DLD1 (cell line): Measurements from ENCODE around the gene C1QTNF9.
"Not testable (repeated sequence)": the region's sequence is repeated elsewhere in the genome, so short reads cannot be mapped to it uniquely, and the experiment has no call there.

Experiments
- in situ Hi-C: cut with HindIII; loops from 2 replicates; pipeline ENCODE4 v1.10.0; 2017; ENCODE audit warnings: low sequenced_read_pairs

Gene C1QTNF9

DNA sequence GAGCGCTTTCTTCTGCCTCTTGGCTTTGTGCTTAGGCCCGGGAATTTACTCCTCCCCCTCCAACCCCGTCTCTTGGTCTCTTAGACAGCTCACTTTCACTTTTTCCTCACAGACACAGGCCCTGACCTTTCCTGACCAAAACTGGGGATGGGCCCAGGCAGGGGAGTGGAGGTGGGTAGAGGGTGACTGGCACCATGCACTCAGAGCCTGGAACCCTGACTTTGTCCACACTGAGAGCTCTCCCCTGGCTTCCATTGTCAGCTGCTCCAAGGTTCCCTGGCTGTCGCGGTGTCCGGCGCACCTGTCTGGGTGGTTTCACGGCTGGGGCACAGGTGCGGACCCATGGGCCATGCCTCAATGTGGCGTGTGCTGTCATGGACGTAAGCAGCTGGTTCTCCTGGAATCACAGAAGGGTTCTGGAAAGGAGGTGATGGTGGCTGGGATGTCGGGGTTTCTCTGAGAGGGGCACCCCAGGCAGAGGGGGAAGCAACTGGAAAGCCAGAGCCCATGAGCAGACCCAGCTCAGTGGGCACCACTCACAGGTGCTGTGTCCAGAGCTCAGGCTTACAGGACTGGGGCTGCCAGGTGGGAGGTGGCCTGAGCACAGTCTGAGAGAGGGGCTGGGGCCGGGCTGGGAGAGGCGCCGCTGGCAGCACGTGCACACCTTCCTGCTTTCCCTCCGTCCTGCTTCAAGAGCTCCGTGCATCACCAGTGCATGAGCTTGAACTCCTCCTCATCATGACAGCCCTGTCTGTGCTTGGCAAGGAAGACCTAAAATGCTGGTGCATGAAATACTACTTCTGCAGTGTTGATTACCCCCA, 28.0 kb upstream of the C1QTNF9 start:
- in situ Hi-C loops, result no loop called here

DNA sequence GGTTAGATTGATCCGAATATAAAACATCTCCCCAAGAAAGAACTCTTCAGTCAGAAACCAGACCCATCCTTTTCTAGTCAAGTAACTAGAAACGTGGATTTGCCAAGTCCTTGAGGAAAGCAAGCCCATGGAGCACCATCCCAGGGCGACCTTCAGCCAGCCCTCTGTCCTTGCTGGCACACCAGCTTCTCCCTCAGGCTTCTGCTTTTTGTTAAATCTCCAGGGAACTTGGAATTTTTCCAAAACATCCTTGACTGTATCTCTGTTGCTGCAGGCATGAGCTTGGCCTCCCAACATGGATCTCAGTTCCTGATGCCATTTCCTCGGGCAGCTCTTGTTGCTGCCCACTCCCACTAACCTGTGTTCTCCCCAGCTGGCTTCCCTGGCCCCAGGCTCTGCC, 27.1 kb upstream of the C1QTNF9 start:
- in situ Hi-C loops, result no loop called here

DNA sequence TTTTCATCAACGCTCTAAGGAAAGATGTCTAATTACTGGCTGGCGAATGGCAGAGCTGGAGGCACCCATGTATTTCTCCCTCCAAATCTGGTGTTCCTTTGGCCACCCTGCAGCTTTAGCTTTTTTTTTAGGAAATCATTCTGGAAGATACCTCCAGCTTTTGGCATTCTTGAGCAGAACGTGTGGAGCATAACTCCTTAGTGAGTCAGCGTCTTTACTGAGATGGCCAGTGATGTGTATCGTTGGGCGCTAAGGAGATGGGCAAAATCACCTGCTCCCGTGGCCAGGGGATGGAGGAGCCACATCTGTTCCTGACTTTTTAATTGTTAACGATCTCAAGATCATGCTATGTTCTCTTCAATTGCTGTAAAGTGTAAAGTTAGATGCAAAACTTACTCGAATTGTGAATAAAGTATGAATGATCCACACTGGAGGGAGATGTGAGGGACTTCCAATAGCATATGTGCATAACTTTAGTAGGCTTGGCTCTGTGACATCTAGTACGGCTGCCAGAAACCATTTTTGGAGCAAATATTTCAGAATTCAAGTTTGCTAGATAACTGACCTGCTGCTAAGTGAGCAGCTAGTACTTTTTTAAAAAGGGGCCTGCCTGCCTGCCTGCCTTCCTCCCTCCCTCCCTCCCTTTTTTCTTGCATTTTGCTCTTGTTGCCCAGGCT, 24.4 kb upstream of the C1QTNF9 start:
- in situ Hi-C loops, result no loop called here

DNA sequence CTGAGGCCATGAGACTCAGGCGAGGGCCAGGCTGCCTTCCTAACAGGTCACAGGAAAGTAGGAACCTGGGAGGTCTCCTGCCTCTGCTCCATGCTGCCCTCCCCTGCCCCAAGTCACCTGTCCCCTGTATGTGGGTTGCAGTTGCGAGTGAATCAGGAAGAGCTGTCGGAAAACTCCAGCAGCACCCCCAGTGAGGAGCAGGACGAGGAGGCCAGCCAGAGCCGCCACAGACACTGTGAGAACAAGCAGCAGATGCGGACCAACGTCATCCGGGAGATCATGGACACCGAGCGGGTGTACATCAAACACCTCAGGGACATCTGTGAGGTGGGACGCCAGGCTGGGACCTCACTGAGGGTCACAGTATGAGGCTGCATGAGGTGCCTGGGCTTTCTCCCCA, 22.8 kb upstream of the C1QTNF9 start:
- in situ Hi-C loops, result no loop called here

DNA sequence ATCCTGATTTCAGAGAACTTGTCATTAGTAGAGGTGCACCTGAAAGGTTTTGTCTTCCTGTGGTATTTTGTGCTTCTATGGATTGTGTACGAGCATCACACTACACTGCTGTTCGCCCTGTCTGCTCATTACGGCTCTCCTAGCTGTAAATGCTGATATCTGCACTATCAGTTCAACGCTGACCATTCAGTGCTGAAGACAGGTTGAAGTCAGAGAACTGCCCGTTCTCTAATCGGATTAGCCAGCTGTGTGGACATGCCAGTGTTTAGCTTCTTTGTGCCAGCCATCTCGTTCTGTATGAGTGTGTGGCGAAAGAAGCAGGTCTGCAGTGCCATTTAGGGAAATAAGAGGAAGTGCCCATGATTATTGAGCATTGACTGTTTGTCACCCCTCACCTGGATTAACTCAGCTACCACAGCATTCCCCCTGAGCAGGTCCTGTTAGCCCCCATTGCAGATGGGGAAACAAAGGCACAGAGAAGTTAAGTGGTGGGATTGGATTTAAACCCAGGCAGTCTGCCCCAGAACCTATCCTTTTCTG, 21.6 kb upstream of the C1QTNF9 start:
- in situ Hi-C loops, result no loop called here

DNA sequence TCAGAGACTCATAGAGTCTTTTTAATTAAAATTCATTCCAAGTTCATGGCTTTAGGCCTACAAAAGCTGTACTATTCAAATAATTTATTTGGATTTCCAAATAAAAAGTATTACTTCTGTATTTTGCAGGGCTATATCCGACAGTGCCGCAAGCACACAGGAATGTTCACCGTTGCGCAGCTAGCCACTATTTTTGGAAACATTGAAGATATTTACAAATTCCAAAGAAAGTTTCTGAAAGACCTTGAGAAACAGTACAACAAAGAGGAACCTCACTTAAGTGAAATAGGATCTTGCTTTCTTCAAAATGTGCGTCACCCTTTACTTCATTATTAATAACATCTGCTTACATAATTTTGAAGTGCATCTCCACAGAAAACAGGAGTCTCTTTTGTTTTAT, 20.5 kb upstream of the C1QTNF9 start:
- in situ Hi-C loops, result no loop called here

DNA sequence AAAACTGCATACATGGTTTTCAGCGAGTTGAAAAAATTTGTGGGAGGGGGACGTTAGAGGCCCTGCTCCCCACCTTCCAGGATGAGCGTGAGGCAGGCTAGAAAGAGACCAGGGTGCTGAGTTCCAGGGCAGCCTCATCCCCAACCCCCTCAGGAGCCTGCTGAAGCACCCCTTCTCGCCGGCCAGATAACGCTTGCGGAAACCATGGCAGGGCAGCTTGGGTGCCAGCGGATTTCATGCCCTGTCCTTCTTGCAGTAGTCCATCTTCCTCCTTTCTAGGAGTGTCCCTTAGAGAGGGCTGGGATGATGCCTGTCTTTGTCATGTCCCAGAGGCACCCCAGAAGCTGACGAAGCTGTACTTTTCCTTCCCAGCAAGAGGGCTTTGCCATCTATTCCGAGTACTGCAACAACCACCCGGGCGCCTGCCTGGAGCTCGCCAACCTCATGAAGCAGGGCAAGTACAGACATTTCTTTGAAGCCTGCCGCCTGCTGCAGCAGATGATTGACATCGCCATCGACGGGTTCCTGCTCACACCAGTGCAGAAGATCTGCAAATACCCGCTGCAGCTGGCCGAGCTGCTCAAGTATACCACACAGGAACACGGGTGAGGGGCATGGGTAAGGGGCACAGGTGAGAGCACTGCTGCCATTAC, 19.0 kb upstream of the C1QTNF9 start:
- in situ Hi-C loops, result no loop called here

DNA sequence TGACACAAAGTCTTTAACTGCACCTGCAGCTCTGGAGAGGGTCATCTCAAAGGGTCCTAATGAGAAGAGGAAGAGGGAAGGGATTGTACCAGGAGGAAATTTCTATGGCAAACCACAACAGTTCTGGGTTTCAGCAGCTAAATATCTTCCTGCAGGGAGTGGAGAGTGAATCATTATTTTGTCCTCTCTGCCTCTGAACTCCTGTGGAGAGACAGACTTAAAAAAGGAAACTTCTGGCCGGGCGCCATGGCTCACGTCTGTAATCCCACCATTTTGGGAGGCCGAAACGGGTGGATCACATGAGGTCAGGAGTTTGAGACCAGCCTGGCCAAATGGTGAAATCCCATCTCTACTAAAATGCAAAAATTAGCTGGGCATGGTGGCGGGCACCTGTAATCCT, 16.9 kb upstream of the C1QTNF9 start:
- in situ Hi-C loops, result no loop called here

DNA sequence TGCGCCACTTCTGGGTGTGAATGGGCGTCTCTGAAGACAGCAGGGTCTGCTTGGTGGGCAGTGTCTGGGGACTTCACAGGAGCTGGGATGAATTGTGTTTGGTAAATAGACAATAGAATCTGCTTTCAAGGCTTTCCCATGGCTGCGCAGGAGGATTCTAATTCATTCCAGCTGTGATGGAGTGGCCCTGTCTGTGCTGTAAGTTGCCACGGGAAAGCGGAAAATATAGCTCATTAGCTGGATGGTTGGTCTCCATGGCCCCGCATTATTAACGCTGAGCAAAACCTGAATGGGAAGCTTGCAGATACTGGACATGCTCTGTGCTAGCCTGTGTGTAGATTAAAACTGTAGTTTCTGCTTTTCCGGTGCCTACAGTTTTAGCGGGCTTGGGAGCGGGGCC, 15.6 kb upstream of the C1QTNF9 start:
- in situ Hi-C loops, result no loop called here

DNA sequence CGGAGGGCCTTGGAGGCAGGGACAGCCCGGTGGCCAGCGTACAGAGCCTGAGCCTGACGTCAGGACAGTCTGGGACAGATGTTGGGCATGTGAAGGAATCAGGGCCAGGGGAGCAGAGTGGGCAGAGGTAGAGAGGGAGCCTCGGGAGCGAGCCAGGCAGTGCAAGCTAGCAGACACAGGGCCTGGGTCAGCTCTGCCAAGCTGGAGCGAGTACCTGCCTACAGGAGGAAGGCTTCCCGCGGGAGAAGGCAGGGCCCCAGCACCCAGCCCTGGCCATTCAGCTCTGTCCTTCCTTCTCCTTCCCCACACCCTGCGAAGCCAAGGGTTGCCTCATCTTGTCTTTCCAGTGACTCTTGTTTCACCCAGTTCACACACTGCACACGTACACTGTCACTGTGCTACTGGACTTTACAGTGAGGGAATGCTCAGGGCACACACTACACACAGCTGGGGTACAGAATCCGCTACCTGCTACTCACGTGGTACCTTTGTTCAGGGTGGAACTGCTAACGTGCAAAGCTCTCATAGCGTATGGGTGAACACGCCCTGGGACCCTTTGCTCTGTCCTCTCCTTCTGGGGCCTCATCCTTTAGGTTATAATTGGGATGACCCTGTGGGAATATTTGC, 9.8 kb upstream of the C1QTNF9 start:
- in situ Hi-C loops, result no loop called here

DNA sequence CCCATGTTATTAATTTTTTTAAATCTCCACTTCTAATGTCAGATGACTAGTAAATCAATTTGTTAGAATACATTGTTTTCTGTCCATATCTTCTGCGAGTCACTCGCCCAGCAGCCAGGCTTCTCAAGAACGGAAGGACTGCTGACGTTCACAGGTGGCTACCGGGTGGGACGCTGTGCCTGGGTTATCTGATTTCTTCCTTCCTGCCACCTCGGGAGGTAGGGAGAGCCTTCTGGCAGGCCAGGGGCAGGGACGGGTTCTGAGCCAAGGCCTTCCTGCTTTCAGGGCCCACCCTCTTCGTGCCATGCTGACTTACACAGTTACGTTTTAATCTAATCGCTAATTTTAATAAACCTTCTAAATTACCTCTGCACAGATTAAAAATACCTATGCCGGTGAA, 7.9 kb upstream of the C1QTNF9 start:
- in situ Hi-C loops, result no loop called here

DNA sequence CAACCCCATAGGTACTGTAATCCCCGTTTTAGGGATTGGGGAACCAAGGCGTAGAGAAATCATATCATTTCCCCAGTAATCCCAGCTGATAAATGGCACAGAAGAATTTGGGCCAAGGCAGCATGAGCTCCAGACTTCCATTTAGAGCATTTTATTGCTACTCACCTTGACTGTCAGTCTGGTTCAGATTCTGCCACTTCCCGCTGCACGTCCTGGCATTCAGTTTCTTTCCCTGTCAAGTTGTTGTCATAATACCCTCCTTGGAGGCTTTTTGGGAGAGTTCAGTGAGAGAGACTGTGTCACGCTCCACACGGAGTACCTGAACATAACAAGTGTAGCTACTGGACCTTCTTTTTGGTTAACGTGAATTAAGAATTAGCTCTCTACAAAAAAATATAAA, 7.5 kb upstream of the C1QTNF9 start:
- in situ Hi-C loops, result no loop called here

DNA sequence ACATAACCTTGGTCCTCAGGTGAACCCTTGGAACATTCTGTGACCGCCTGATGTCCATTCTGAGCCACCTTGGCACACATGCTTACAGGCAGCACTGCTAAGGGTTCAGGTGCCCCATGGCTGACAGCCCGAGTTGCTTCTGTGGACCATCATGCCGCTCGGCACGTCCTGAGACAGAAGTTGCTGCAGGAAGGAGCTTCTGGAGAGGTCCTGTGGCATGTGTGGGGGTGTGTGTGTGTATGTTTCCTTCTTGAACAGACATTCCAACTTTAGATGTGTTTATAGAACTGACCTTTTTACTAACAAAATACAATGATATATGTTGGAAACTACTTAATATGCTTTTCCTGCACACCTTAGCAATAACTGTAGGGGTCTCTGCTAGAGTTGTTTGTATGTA, 4.8 kb upstream of the C1QTNF9 start:
- in situ Hi-C loops, result no loop called here

DNA sequence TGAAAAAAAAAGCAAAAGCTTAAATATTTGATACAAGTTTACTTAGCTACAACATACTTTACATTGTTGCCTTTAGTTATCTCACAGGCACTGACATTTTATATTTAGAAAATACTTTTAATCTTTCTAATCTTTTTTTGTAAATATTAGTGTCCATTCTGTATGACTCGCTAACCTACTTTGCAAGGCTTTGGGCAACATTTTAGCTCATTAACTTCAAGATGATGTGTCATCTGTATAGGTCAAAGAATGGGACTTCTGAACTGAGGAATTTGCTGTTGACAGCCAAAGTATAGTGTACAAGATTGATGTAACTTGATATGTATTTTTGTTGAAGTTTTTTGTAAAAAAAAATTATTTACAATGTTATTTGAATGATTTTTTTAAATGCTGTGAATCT, 2.7 kb upstream of the C1QTNF9 start:
- in situ Hi-C loops, result no loop called here

DNA sequence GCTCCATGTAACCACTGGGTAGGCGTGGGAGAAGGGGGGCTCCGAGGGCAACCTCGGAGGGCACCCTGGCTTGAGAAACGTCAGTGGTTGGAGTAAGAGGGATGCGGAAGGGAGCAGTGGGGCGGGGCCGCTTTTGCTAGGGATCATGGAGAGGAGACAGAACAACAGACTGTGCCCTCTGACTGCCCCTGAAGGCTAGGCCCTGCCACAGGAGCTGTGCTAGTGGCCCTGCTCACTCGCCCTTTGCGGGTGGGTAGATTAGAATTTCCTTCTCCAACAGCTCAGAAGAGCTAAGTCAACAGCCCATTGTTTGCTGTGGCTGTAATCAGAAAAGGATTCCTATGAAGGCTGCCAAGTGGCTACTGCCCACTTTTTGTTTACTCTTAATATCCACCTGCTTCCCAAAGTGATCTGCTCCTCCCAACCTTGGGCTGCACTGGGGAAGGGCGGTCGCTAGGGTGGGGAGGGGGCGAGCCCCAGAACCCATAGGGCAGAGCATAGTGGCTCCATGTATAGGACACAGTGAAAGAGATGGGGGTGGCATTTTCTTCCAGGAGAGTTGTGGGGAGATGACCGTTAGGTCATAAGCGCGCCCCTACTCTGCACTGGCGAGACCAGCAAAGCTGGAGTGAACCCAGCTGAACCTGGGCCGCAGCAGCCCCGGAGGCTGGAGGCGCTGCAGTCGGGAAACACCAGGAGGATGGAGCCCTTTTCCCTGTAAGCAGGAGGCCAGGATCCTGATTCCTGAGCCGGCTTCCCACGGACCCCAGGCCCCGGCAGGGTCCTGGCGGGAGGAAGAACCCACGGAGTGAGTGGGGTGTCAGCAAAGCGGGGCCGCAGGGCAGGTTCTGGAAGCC, 1.9 kb upstream of the C1QTNF9 start:
- in situ Hi-C loops, result no loop called here

DNA sequence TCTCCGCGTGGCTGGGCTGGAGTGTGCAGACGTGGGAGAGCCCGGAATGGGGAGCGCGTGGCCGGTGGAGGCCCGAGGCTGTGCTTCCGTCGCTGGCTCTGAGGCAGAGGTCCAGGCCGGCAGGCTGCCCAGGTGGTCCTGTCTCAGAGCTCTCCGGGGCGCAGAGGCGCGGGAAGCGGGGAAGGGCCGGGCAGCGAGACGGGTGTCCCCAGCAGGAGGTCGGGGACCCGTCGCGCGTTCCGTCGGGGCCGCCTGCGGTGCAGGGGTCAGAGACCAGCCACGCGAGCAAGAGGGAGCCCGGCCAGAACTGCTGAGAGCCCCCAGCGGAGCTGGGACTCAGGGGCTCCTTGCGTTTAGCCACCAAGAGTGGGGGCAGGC, 1.3 kb upstream of the C1QTNF9 start:
- in situ Hi-C loops, result no loop called here

DNA sequence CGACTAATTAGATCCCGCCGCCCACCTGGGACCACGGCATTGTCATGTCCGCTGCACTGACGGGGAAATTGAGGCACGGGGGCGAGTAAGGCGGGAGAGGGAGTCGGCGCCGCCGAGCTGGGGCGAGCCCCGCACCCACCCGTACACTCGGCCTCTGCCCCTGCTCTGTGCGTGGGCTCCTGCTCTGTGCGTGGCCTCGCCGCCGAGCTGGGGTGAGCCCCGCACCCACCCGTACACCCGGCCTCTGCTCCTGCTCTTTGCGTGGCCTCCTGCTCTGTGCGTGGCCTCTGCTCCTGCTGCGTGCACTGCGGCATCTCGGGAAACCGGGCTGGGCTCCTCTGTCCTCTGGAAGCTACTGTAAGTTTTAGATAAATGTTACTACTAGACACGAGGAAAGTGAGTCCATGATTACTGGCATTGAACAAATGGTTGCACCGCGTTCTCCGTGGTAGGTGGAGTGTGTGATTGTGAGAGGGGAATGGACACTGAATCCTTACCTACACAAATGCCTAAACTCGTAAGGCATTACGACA, 826 bp upstream of the C1QTNF9 start:
- in situ Hi-C loops, result no loop called here

DNA sequence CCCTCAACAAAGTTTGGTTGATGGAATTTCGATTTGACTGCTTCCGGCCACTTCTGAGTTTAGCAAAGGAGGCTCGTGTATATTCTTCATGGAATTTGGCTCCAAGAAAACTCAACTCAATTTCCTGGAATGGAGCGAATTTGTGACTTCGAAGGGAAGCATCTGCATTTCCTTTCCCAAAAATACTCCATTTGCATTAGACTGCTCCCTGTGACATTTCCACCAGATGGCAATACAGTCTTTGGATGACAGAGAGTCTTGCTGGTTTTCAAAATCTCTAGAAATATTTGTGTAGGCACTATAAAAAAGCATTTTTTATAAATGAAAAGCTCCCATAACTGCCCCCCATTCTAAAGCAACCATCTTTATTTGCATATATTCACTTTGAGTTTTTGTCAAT, 4.1 kb downstream of the C1QTNF9 start:
- in situ Hi-C loops, result no loop called here

DNA sequence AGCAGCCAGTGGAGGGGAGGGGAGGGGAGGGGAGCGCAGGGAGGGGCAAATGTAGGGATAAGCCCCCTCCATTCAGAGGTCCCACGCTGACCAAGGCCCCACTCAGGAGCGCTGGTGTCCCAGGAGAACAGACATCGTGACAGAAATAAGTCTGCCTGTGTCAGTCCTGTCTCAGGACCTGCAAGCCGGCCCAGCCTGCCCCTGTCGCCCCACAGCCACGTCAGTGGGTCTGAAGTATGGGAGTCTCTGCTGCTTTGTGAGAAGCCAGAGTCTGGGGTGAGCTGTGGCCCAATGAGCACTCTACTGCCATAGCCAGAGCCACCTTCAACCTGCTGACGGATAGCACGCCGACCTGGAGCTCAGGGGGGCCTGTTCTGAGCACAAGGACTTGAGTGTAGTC, 8.5 kb downstream of the C1QTNF9 start:
- in situ Hi-C loops, result not testable (repeated sequence)

DNA sequence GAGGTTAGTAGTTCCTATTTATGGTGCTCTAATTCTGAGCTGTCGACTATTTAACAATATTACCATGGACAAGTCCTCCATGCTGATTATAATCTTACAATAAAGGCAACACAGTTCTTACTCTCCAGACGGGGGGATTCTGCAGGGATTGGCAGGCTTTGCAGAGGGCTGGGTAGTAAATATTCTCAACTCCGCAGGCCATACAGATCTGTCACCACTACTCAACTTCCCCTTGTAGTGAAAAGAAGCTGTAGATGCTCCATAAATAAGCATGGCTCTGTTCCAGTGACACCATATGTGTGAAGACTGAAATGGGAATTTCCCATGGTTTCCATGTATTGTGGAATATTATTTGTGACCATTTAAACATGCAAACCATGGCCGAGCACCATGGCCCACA, 9.5 kb downstream of the C1QTNF9 start:
- in situ Hi-C loops, result not testable (repeated sequence)
